ENCODE data around the gene SNX11. TPM values are rescaled to one million over a fixed set of nuclear protein-coding genes. Genes with fewer than 3 reads are reported as not detected.
A peak's percentile ranks its signal among the peaks of the same experiment; 100 is the strongest.

Gene SNX11
- polyA plus RNA-seq, 6 donors from 2014 or later = 31.9 to 59.4 (median 38.3) TPM

DNA sequence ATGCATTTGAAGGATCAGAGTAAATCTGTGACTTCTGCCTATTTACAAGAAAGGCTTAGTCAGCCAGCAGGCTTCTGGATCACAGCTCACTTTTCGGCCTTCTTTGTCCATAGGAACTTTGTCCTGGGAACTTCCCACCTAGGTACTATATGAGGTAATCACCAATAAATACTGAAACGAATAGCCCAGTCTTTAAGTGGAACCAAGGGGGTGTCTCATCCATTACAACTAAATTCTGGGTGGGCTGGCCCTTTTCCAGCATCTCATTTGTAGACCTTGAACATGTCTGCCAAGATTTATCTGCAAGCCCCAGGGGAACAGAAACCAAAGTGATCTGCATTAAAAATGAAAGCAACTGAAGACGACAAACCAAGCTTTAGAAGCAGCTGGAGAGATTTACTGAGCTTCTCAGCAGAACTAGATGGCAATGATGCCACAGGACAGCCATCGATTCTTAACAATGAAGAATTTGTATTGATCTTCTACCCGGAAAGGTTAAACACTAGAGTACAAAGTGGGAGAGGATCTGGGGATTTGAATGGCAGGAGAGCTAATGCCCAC is 55.5 kb downstream of the SNX11 start:
- Mint-ChIP-seq H3K4me3 (no peak overlapping the region), H3K27ac (peak overlapping the region in 1 of 6 donors; percentile 45), H3K9me3 (no peaks in the 10 kb centered on the region), H3K4me1 (peaks cover 0 to 4% (median 0%) of the 10 kb centered on the region in 3 donors), H3K36me3 (peaks cover 0 to 4% of the 10 kb centered on the region in 2 donors), H3K27me3 (no peaks in the 10 kb centered on the region)
- DNase-seq (no peak), ATAC-seq (ENCODE audit: low read depth in 2 of 2) (no peak)

DNA sequence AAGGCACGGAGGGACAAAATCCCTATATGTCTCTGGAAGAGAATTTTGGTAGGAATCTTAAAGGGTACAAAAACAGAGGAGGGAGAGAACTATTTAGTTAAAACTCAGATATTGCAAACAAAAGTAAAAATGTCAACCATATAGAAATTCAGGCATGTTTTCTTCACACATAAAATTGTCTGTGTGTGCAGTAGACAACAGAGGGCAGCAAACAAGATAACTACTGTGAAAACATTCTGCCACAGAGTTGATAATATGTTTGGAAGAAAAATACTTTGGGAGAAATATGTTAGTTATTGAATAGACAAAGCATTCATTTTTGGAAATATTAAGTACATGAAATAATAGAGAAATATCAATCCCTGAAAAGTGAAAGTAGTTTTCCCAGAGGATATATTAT is 56.2 kb downstream of the SNX11 start:
- no peak overlapping the region for H3K4me3 Mint-ChIP-seq
- peaks cover 0 to 4% of the 10 kb centered on the region in 2 donors for H3K36me3 Mint-ChIP-seq
- DNase-seq (no peak), ATAC-seq (ENCODE audit: low read depth in 2 of 2) (no peak)
- H3K9me3 Mint-ChIP-seq = no peaks in the 10 kb centered on the region
- H3K27me3 Mint-ChIP-seq = no peaks in the 10 kb centered on the region
- peaks cover 0 to 4% (median 0%) of the 10 kb centered on the region in 3 donors for H3K4me1 Mint-ChIP-seq
- no peak overlapping the region for H3K27ac Mint-ChIP-seq

DNA sequence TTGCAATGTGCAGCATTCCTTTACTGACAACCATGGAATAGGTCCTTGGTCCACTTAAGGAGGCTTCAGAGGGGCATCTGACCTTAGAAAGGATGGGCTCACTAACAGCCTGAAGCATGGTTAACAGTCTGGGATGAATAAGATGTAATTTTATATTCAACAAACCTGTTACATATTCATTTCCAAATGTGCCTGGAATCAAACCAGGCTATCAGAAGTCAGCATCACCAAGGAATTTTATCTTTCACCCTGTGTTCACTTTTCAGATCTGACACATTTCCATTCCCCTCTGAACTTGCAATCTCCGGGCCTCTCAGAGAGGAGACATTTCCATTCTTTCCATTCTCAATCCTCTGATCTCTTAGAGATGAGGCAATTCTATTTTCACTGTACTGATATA is 62.4 kb downstream of the SNX11 start:
- DNase-seq = no peak
- H3K27ac Mint-ChIP-seq = no peak overlapping the region
- no peak for ATAC-seq (ENCODE audit: low read depth in 2 of 2)
- no peaks in the 10 kb centered on the region for H3K9me3 Mint-ChIP-seq
- no peaks in the 10 kb centered on the region for H3K4me1 Mint-ChIP-seq
- H3K27me3 Mint-ChIP-seq = no peaks in the 10 kb centered on the region
- no peak overlapping the region for H3K4me3 Mint-ChIP-seq
- H3K36me3 Mint-ChIP-seq = peaks cover 0 to 13% of the 10 kb centered on the region in 2 donors

Other genes with a start within 250 kb of the SNX11 start
- 10 to 100 TPM in 2 of 6 donors, 1 to 10 TPM in 4; 2.2 to 17.1 (median 9.4) TPM for gene SP2, start 211.5 kb upstream of the SNX11 start, polyA plus RNA-seq (ENCODE audit: low read depth in 6 of 6)
- gene PNPO, start 166.2 kb upstream of the SNX11 start, polyA plus RNA-seq (ENCODE audit: low read depth in 6 of 6) = 10 to 100 TPM in 5 of 6 donors, 1 to 10 TPM in 1; 8.3 to 22.0 (median 15.8) TPM
- gene PRR15L, start 149.9 kb upstream of the SNX11 start, polyA plus RNA-seq (ENCODE audit: low read depth in 6 of 6) = under 1 TPM in 1 of 6 donors, not detected in 5; 0.25 TPM
- 10 to 100 TPM; 69.7 to 87.5 (median 84.0) TPM for gene CDK5RAP3, start 136.7 kb upstream of the SNX11 start, polyA plus RNA-seq (ENCODE audit: low read depth in 6 of 6)
- 1 to 10 TPM in 4 of 6 donors, under 1 TPM in 1, not detected in 1; 0.81 to 2.5 (median 1.6) TPM for gene COPZ2, start 70.0 kb upstream of the SNX11 start, polyA plus RNA-seq (ENCODE audit: low read depth in 6 of 6)
- 10 to 100 TPM in 1 of 6 donors, 1 to 10 TPM in 5; 1.3 to 10.5 (median 6.7) TPM for gene NFE2L1, start 59.4 kb upstream of the SNX11 start, polyA plus RNA-seq (ENCODE audit: low read depth in 6 of 6)
- 10 to 100 TPM; 12.9 to 30.8 (median 24.5) TPM for gene CBX1, start 6.3 kb upstream of the SNX11 start, polyA plus RNA-seq (ENCODE audit: low read depth in 6 of 6)

All from naive B cell (primary cell).